CD4-positive, alpha-beta T cell treated with Interleukin-4 for 4 hours (primary cell): ENCODE results near the gene RAI14.
"Not testable (repeated sequence)": the region's sequence is repeated elsewhere in the genome, so short reads cannot be mapped to it uniquely, and the experiment has no call there.

Experiments used
- DNase-seq: peaks from one replicate; pipeline ENCODE4 v3.0.0-alpha.2; 2020

The RAI14 gene

GRCh38 chr5:34701442-34701841, 45.3 kb downstream of the RAI14 start:
- DNase-seq, result not testable (repeated sequence)

GRCh38 chr5:34703767-34704713, 47.9 kb downstream of the RAI14 start:
- DNase-seq, result no peak

GRCh38 chr5:34706084-34706483, 50.0 kb downstream of the RAI14 start:
- no peak for DNase-seq

GRCh38 chr5:34707451-34708107, 51.5 kb downstream of the RAI14 start:
- no peak for DNase-seq

GRCh38 chr5:34708777-34709176, 52.6 kb downstream of the RAI14 start:
- DNase-seq, result no peak

GRCh38 chr5:34709861-34710673, 53.9 kb downstream of the RAI14 start:
- DNase-seq, result no peak

GRCh38 chr5:34712565-34712964, 56.4 kb downstream of the RAI14 start:
- DNase-seq, result no peak

GRCh38 chr5:34715711-34716110, 59.6 kb downstream of the RAI14 start:
- DNase-seq, result no peak

- DNase-seq, result no peak
These were observed 60.9 kb downstream of the RAI14 start for GRCh38 chr5:34716986-34717385.

GRCh38 chr5:34717426-34718327, 61.5 kb downstream of the RAI14 start:
- no peak for DNase-seq

GRCh38 chr5:34718516-34718915, 62.4 kb downstream of the RAI14 start:
- no peak for DNase-seq

GRCh38 chr5:34719029-34719428, 62.9 kb downstream of the RAI14 start:
- DNase-seq, result no peak

- DNase-seq, result no peak
These were observed 65.2 kb downstream of the RAI14 start for GRCh38 chr5:34721327-34721726.

- DNase-seq, result no peak
These were observed 66.1 kb downstream of the RAI14 start for GRCh38 chr5:34722183-34722582.

- DNase-seq, result no peak
These were observed 68.6 kb downstream of the RAI14 start for GRCh38 chr5:34724741-34725140.

- DNase-seq, result not testable (repeated sequence)
These were observed 71.1 kb downstream of the RAI14 start for GRCh38 chr5:34727166-34727749.

GRCh38 chr5:34728236-34728635, 72.1 kb downstream of the RAI14 start:
- DNase-seq, result no peak

- no peak for DNase-seq
These were observed 75.5 kb downstream of the RAI14 start for GRCh38 chr5:34731435-34732232.

- no peak for DNase-seq
These were observed 78.2 kb downstream of the RAI14 start for GRCh38 chr5:34734326-34734725.

GRCh38 chr5:34735491-34736426, 79.6 kb downstream of the RAI14 start:
- DNase-seq, result no peak
